Activated CD8-positive, alpha-beta memory T cell treated with anti-CD3 and anti-CD28 coated beads, Interleukin-2, amount 50 U/mL, for 48 hours (primary cell): ENCODE results near the gene ISLR.

Source experiments
- DNase-seq: peaks from one replicate; pipeline ENCODE4 v3.0.0-alpha.2; 2020

The ISLR gene

GRCh38 chr15:74216949-74217348 is 43.4 kb downstream of the ISLR start:
- no peak for DNase-seq

DNA sequence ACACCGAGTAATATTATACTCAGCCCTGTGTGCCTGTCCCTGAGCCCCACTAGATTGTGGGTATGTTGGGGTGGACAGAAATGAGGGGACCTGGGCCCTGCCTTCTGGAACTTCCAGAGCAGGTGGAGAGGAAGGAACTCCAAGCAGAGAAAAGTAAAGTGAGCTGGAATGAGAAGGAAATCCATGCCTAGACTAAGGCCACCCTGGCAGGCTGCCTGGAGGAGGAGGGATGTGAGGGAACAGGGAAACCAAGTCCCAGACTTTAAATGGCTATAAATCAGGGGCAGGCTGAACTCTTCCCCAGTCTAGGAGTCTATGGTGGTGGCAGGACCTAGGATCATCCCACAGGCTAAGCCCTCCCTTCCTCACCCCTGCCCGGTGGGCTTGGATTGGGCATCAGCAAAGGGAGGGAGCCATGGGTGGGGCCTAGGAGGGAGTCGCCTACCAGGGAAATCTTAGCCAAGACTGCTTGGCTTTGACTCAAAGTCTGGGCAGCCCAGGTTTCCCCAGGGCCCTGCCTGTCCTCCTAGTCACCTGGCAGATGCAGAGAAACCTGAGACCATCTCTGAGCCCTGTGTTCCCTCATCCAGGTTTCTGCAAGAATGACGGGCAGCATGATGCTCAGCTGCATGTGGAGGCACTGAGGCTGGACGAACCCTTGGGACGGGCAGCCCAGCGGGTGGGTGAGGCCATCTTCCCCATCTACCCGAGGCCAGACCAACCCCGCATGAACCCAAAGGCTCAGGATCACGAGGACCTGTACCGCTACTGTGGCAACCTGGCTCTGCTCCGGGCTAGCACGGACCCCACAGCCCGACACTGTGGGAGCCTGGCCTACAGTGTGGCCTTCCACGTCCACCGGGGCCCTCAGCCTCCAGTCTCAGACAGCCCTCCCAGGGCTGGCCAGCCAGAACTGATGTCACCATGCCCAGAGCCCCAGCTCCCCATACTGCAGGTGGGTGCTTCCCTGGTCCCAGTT is 44.7 kb downstream of the ISLR start:
- no peak for DNase-seq

- no peak for DNase-seq
Observed at GRCh38 chr15:74220475-74221248, 47.2 kb downstream of the ISLR start.

DNA sequence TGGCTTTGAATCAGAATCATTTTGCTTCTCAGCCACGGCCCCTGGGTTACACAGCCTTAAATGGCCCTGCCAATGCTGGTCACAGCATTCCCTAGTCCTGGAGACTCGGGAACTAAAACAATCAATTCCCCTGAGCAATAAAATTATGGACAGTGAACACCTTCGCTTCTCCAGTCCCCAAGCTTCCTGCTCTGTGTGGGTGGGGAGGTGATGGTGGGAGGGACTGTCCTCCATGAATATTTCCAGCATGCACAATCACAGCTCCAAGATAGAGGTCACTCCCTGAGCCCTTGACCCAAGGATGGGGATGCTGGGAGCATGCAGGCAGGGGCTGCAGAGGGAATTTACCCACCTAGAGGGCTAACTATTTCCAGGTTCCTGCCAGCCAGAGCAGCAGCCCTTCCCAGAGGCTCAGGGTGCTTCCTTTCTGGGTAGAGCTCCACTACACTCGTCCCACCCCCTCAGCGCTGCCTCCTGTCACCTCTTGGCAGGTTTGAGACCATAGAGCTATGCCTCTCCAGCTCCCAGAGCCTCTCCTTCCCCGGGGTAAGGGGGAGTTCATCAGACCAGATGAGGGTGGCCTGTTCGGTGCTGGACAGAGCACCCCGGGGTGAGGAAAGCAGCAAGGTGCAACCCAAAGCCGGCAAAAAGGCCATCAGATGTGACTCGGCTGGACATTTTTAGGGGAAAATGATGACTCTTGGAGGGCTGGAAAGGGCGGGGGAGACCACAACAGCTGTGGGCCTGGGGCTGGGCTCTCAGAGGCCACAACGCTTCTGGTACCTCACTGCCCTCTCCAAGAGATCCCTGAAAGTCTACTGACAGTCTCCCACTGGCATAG is 48.1 kb downstream of the ISLR start:
- no peak for DNase-seq

DNA sequence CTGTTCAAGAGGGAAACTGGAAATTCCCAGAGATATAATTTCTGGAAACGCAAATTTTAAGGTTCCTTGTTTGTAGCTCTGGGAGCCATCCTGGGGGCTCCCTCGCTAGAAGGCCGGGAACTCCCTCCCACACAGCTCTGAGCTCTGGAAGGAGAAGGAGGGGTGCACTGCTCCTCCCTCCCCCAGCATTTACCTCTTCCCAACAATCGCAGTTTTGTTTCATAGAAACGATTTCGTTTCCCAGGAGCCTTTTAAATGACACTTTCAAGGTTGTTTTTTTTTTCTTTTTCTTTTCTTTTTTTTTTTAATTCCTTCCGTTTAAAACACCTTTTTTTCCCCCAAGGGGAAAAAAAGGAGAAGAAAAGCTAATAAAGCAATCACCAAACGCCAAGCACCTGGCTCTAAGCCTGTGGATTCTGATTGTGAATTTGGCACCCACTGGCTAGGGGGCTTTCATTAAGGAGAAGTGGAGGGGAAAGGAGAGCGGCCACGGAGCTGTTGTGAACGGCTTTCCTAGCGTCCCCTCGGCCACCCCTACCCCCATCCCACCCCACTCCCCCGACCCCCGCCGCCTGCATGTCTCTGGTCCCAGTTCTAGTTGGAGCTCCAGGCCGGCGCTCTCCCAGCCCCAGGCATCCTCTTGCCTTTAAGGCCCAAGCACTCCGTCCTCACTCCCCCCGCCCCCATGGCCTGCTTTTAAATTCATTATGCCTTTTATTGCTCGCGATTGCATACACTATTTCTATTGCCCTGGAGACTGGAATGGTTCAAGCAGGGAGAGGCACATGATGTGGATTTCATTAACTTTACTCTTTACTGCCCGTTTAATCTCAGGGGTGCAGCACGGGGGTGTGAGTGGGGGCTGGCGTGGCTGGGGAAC is 49.0 kb downstream of the ISLR start:
- no peak for DNase-seq

DNA sequence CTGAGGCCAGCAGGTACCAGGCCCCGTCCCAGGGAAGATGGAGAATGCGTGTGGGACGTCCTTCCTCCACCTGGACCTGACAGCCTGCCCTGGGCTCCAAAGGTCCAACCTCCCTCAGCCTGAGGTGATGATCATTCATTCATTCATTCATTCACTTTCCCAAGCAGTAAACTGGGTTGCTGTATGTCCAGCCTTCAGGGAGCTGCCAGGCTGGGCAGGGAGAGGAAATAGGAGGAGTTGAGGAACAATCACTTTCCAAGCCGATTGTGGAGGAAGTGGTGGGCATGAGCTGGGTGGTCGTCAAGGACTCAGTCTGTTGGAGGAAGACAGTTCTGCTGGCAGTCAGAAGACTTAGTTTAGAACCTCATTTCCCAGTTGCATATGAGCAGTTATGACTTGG is 52.4 kb downstream of the ISLR start:
- no peak for DNase-seq
